CD4-positive, alpha-beta T cell treated with Interleukin-1 beta for 1 hour (primary cell): Measurements from ENCODE around the gene LAPTM5.

Source experiments
- DNase-seq, 2 donors: peaks; one replicate each; pipeline ENCODE4 v3.0.0-alpha.2; 2020 to 2022

The LAPTM5 gene

GRCh38 chr1:30786264-30786991 lies 28.9 kb upstream of the LAPTM5 start:
- no peak for DNase-seq

GRCh38 chr1:30785714-30786113 lies 28.1 kb upstream of the LAPTM5 start:
- no peak for DNase-seq

DNA sequence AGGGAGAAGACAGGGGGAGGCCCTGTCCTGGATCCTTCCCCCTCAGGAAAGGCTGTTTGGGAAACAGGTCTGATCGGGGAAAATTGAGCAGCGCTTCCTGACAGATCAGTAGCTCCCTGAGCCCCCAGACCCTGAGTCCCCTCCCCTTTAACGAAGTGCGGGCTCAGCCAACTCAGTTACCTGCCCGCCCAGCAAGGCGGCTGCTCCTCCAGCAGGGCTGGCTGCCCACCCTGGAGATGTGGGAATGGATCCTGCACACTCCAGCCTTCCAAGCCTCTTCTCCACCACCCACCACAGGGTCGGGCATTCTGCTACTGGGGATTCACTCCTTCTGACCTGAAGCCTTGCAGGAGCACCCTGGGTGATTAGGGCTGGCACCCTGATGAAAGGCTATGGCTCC lies 27.6 kb upstream of the LAPTM5 start:
- DNase-seq, result no peak

- DNase-seq, result peak in 1 of 2 donors; percentile 60
Observed at GRCh38 chr1:30783256-30783915, 25.8 kb upstream of the LAPTM5 start.

DNA sequence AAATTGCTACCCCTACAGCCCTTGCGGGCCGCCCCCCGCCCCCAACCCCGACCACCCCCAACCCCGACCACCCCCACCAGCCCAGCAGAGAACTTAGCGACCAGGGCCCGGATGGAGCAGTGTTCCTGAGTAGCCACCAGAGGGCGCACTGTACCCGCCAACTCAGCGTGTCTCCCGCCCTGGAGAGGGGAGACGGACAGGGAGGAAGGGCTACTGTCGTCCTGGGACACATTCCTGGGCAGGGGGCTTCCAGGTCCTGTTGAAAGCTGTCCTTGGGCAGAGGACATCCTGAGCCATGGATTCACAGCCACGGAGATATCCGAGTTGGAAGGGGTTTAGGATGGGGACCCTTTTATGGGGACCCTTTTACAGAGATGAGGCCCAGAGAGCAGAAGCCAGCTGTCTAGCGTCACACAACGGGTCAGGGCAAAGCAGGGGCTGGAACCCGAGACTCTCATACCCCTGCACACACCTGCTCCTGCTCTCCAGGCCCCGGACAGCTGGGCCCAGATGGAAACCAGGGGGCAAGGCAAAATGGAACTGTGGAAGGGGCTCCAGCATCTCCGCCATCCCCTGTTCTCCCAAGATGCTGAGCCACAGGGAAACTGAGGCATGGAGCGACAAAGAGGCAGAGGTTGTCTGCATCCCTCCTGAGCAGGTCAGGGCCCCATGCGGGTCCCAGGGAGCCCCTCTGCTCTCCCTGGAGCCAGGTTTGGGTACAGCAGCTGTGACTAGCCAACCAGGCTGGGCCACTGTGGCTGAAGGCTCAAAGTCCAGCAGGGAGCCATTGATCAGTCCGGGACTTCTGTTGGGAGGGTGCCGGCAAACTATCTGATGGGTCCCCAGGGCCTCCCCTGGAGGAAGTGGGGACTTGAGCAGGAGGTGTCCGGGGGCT lies 25.0 kb upstream of the LAPTM5 start:
- DNase-seq, result peak; percentile 69 to 73

- no peak for DNase-seq
Observed at GRCh38 chr1:30781906-30782305, 24.3 kb upstream of the LAPTM5 start.

GRCh38 chr1:30780409-30780808 lies 22.8 kb upstream of the LAPTM5 start:
- peak in 1 of 2 donors; percentile 35 for DNase-seq

DNA sequence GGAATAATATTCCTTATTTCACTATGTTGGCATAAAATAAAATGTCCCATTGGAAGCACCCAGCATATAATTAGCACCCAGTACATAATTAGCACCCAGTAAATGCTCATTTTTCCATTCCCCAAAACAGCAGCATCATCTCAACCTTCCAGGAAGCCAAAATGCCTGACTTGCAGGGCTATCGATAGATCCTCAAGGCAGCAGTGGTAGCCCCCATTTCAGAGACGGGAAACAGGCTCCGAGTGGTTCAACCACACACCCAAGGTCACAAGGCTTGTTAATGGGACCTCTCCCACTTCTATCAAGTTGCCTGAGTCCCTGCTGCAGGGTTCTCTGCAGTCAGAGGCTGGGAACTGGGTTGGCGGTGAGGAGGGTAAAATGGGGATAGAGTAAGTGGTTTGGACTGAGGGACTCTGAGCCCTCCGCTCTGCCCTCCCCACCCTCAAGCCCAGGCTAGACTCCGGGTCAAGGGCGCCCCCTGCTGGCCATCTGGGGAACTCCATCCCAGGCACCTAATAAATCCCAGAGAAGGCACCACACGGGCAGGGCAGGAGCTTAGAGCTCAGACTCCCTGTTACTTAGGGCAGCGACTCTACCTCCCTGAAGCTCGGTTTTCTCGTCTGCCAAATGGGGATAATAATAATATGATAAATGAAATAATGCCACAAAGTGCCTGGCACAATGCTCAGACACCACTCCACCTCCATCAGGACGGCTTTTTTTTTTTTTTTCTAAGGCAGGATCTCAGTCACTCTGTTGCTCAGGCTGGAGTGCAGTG lies 21.9 kb upstream of the LAPTM5 start:
- peak; percentile 87 to 91 for DNase-seq

- DNase-seq, result no peak
Observed at GRCh38 chr1:30778979-30779293, 21.4 kb upstream of the LAPTM5 start.

DNA sequence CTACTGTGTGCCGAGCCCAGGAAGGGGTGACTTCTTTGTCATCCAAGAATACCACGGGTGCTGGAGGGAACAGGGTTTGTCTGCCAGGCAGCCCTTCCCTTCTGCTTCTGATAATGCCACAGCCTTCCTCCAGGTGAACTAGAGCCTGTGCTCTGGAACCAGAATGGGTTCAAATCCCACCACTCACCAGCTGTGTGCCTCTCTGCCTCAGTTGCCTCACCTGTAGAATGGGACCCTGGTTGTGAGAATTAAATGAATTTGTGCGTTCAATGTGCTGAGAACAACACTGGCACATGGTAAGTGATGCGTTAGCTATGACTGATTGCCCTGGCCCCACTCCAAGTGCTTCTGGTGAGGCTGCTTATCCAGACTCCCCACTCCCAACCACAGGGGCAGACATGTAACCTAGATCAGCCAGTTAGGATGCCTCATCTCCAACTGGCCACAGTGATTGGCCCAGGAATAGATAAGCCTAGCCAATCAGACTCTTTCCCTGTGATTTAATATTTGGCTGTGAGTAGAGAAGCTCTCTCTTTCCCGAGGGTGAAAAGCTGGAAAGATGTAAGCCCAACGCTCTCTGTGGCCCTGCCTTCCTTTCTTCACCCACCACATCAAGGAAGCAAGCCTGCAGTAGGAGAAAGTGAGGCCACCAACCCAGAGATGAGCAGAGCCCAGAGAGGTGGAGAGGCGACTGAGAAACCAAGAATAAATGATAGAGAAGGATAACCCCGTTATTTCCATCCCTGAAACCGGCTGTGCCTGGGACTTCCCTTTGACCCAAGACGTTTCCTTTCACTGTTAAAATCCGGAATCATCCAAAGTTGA lies 20.8 kb upstream of the LAPTM5 start:
- no peak for DNase-seq

GRCh38 chr1:30777904-30778153 lies 20.3 kb upstream of the LAPTM5 start:
- no peak for DNase-seq

- DNase-seq, result no peak
Observed at GRCh38 chr1:30777060-30777903, 19.7 kb upstream of the LAPTM5 start.

GRCh38 chr1:30776097-30777059 lies 18.8 kb upstream of the LAPTM5 start:
- no peak for DNase-seq

- no peak for DNase-seq
Observed at GRCh38 chr1:30775433-30775975, 17.9 kb upstream of the LAPTM5 start.

GRCh38 chr1:30774550-30775432 lies 17.2 kb upstream of the LAPTM5 start:
- DNase-seq, result no peak

GRCh38 chr1:30773722-30774358 lies 16.3 kb upstream of the LAPTM5 start:
- DNase-seq, result no peak

- DNase-seq, result no peak
Observed at GRCh38 chr1:30771005-30771404, 13.4 kb upstream of the LAPTM5 start.

DNA sequence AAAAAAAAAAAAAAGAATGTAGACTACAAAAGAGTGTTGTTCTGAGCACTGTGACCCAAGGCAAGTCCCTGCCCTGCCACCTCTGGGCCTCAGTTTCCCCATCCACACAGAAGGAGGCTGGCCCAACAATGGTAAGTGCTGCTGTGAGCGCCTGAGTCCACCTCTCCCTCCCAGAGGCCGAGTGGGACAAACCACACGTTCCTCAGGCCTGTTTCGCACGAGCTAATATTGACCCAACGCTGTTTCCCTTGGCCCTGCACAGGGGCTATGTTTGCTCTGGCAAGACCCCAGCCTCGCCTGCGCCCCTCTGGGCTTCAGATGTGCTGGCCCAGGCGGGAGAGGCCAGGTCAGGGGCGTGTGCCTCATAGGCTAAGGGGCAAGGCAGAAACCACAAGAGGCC lies 12.6 kb upstream of the LAPTM5 start:
- no peak for DNase-seq
